Subcutaneous abdominal adipose tissue (tissue), 5 donors: ENCODE measurements around the gene CENPF.

ENCODE experiments used
- H3K27ac ChIP-seq: one replicate; pipeline ENCODE4 v1.7.0; 2013; ENCODE audit warnings: low read depth, mild to moderate bottlenecking, inconsistent platforms, low read length, moderate library complexity
- H3K27me3 ChIP-seq, 5 donors: one replicate each; pipeline ENCODE4 v1.7.0; 2013; ENCODE audit warnings: low read length in 5 of 5, inconsistent platforms in 1 of 5; ENCODE audit not compliant: control insufficient read depth in 5 of 5, insufficient read depth in 4 of 5
- H3K36me3 ChIP-seq, 5 donors: one replicate each; pipeline ENCODE4 v1.7.0; 2013; ENCODE audit warnings: low read length in 5 of 5; ENCODE audit not compliant: control insufficient read depth in 5 of 5, insufficient read depth in 5 of 5
- H3K4me1 ChIP-seq, 5 donors: one replicate each; pipeline ENCODE4 v1.7.0; 2013; ENCODE audit warnings: low read length in 5 of 5, mild to moderate bottlenecking in 3 of 5, moderate library complexity in 1 of 5; ENCODE audit not compliant: control insufficient read depth in 5 of 5, insufficient read depth in 5 of 5
- H3K4me3 ChIP-seq, 5 donors: one replicate each; pipeline ENCODE4 v1.7.0; 2013; ENCODE audit warnings: low read length in 5 of 5, low read depth in 1 of 5
- H3K9ac ChIP-seq, 5 donors: one replicate each; pipeline ENCODE4 v1.7.0; 2013; ENCODE audit warnings: low read length in 5 of 5, mild to moderate bottlenecking in 4 of 5, moderate library complexity in 3 of 5
- H3K9me3 ChIP-seq, 5 donors: one replicate each; pipeline ENCODE4 v1.7.0; 2013; ENCODE audit warnings: low read length in 5 of 5; ENCODE audit not compliant: control insufficient read depth in 5 of 5
- donor health status: healthy.
- donor health status: healthy.
- donor health status: healthy.
- donor health status: healthy.
- donor health status: healthy.

Gene CENPF

GRCh38 chr1:214698559-214698958 lies 95.6 kb downstream of the CENPF start:
- H3K27me3 ChIP-seq = no peaks in the 10 kb centered on the region
- H3K9me3 ChIP-seq = peaks cover 0 to 3% (median 0%) of the 10 kb centered on the region in 5 donors
- no peak overlapping the region for H3K27ac ChIP-seq
- no peaks in the 10 kb centered on the region for H3K36me3 ChIP-seq
- H3K4me1 ChIP-seq = no peaks in the 10 kb centered on the region
- H3K4me3 ChIP-seq = no peak overlapping the region
- no peak overlapping the region for H3K9ac ChIP-seq

GRCh38 chr1:214700437-214700836 lies 97.4 kb downstream of the CENPF start:
- H3K9ac ChIP-seq = no peak overlapping the region
- H3K9me3 ChIP-seq = peaks cover 0 to 4% (median 0%) of the 10 kb centered on the region in 5 donors
- H3K27me3 ChIP-seq = no peaks in the 10 kb centered on the region
- H3K4me1 ChIP-seq = no peaks in the 10 kb centered on the region
- no peak overlapping the region for H3K27ac ChIP-seq
- no peak overlapping the region for H3K4me3 ChIP-seq
- H3K36me3 ChIP-seq = no peaks in the 10 kb centered on the region

- Histone ChIP-seq H3K27ac (no peak overlapping the region), H3K36me3 (no peaks in the 10 kb centered on the region), H3K9ac (no peak overlapping the region), H3K4me1 (no peaks in the 10 kb centered on the region), H3K4me3 (no peak overlapping the region), H3K9me3 (peaks cover 0 to 4% (median 0%) of the 10 kb centered on the region in 5 donors), H3K27me3 (no peaks in the 10 kb centered on the region)
Measured at GRCh38 chr1:214702556-214702955, 99.6 kb downstream of the CENPF start.

GRCh38 chr1:214707306-214708087 lies 104.5 kb downstream of the CENPF start:
- Histone ChIP-seq H3K27ac (no peak overlapping the region), H3K4me1 (no peaks in the 10 kb centered on the region)

GRCh38 chr1:214708321-214708955 lies 105.4 kb downstream of the CENPF start:
- Histone ChIP-seq H3K27ac (no peak overlapping the region), H3K4me3 (no peak overlapping the region)

More at GRCh38 chr1:214707306-214708087, 104.5 kb downstream of the CENPF start:
- H3K36me3 ChIP-seq = no peaks in the 10 kb centered on the region
- H3K9ac ChIP-seq = no peak overlapping the region
- no peaks in the 10 kb centered on the region for H3K27me3 ChIP-seq
- H3K4me3 ChIP-seq = no peak overlapping the region
- peaks cover 0 to 4% (median 0%) of the 10 kb centered on the region in 5 donors for H3K9me3 ChIP-seq

GRCh38 chr1:214709241-214709640 lies 106.2 kb downstream of the CENPF start:
- no peaks in the 10 kb centered on the region for H3K36me3 ChIP-seq
- H3K4me3 ChIP-seq = no peak overlapping the region
- H3K27me3 ChIP-seq = no peaks in the 10 kb centered on the region
- H3K9ac ChIP-seq = no peak overlapping the region
- no peaks in the 10 kb centered on the region for H3K4me1 ChIP-seq
- no peak overlapping the region for H3K27ac ChIP-seq
- H3K9me3 ChIP-seq = no peaks in the 10 kb centered on the region

More at GRCh38 chr1:214708321-214708955, 105.4 kb downstream of the CENPF start:
- no peaks in the 10 kb centered on the region for H3K27me3 ChIP-seq
- no peaks in the 10 kb centered on the region for H3K36me3 ChIP-seq
- H3K4me1 ChIP-seq = no peaks in the 10 kb centered on the region
- H3K9me3 ChIP-seq = peaks cover 0 to 2% (median 0%) of the 10 kb centered on the region in 5 donors
- H3K9ac ChIP-seq = no peak overlapping the region

- no peaks in the 10 kb centered on the region for H3K36me3 ChIP-seq
- H3K27me3 ChIP-seq = peaks cover 0 to 2% (median 0%) of the 10 kb centered on the region in 5 donors
- H3K4me1 ChIP-seq = no peaks in the 10 kb centered on the region
- H3K4me3 ChIP-seq = no peak overlapping the region
- no peaks in the 10 kb centered on the region for H3K9me3 ChIP-seq
- no peak overlapping the region for H3K9ac ChIP-seq
- H3K27ac ChIP-seq = no peak overlapping the region
Measured at GRCh38 chr1:214712737-214713136, 109.7 kb downstream of the CENPF start.
